Karpas-422 (cell line): ENCODE measurements around the gene EIF3A. TPM values are rescaled to one million over a fixed set of nuclear protein-coding genes. Genes with fewer than 3 reads are reported as not detected.

Source experiments
- DNase-seq: peaks from one replicate; pipeline ENCODE4 v3.0.0-alpha.2; 2015
- H2AFZ ChIP-seq: fragments of 200-600 bp; sonication (generic); 2 replicates; pipeline ENCODE4 v1.6.1; 2014; ENCODE audit warnings: antibody characterized with exemption, low read length, mixed read lengths
- H3K27ac ChIP-seq: fragments of 200-600 bp; sonication (generic); 2 replicates; pipeline ENCODE4 v1.5.1; 2014; ENCODE audit warnings: mild to moderate bottlenecking, low read length, moderate library complexity
- H3K27me3 ChIP-seq: fragments of 200-600 bp; sonication (generic); 2 replicates; pipeline ENCODE4 v1.6.1; 2014; ENCODE audit warnings: low read length, mixed read lengths
- H3K36me3 ChIP-seq: fragments of 200-600 bp; sonication (generic); 2 replicates; pipeline ENCODE4 v1.6.1; 2014; ENCODE audit warnings: low read length, mixed read lengths; ENCODE audit not compliant: insufficient read depth
- H3K4me1 ChIP-seq: fragments of 200-600 bp; sonication (generic); 2 replicates; pipeline ENCODE4 v1.6.1; 2014; ENCODE audit warnings: mild to moderate bottlenecking, low read length, mixed read lengths
- H3K4me2 ChIP-seq: fragments of 200-600 bp; sonication (generic); 2 replicates; pipeline ENCODE4 v1.6.1; 2014; ENCODE audit warnings: low read length, low read depth, mild to moderate bottlenecking; ENCODE audit not compliant: poor library complexity, severe bottlenecking
- H3K4me3 ChIP-seq: fragments of 200-600 bp; sonication (generic); 2 replicates; pipeline ENCODE4 v1.5.1; 2014; ENCODE audit warnings: mild to moderate bottlenecking, antibody characterized with exemption, low read length, mixed read lengths
- H3K79me2 ChIP-seq: fragments of 200-600 bp; sonication (generic); 2 replicates; pipeline ENCODE4 v1.6.1; 2014; ENCODE audit warnings: mild to moderate bottlenecking, low read length, mixed read lengths
- H3K9ac ChIP-seq: fragments of 200-600 bp; sonication (generic); 2 replicates; pipeline ENCODE4 v1.6.0; 2014; ENCODE audit warnings: low read length
- H3K9me2 ChIP-seq: fragments of 200-600 bp; sonication (generic), shearing (Covaris generic); replicated peaks from 2 replicates; pipeline ENCODE4 v1.6.0; 2014; ENCODE audit warnings: mild to moderate bottlenecking, low read length, moderate library complexity; ENCODE audit not compliant: insufficient read depth
- H3K9me3 ChIP-seq: fragments of 300-700, 200-600 bp; sonication (generic); 2 replicates; pipeline ENCODE4 v1.6.1; 2014; ENCODE audit warnings: low read length, mixed read lengths
- H4K20me1 ChIP-seq: fragments of 200-600 bp; sonication (generic); 2 replicates; pipeline ENCODE4 v1.6.1; 2014; ENCODE audit warnings: mild to moderate bottlenecking, antibody characterized with exemption, low read length, low read depth; ENCODE audit not compliant: insufficient read depth
- total RNA-seq: library from RNA; depleted of rRNA; stranded (reverse); fragments of >200 nt; shearing (Covaris generic); gene quantifications from 2 replicates; pipeline ENCODE4 v1.2.3, GENCODE V29; 2014; ENCODE audit warnings: low replicate concordance

EIF3A gene
- total RNA-seq, 1 experiment from 2014 or later = 92.1 TPM

- Histone ChIP-seq H3K79me2 (no peaks in the 10 kb centered on the region), H3K27ac (no peak overlapping the region), H3K9me2 (no peaks in the 10 kb centered on the region), H4K20me1 (no peaks in the 10 kb centered on the region), H3K27me3 (no peaks in the 10 kb centered on the region; the same call in 1 of the 2 replicates), H2AFZ (no peak overlapping the region), H3K36me3 (no peaks in the 10 kb centered on the region), H3K4me1 (peaks cover 8% of the 10 kb centered on the region; the same call in 1 of the 2 replicates), H3K9ac (no peak overlapping the region), H3K4me2 (no peak overlapping the region), H3K9me3 (no peaks in the 10 kb centered on the region), H3K4me3 (no peak overlapping the region)
- no peak for DNase-seq
Measured at GRCh38 chr10:119095640-119096039, 15.0 kb upstream of the EIF3A start.

GRCh38 chr10:119090968-119091367, 10.4 kb upstream of the EIF3A start:
- Histone ChIP-seq H3K9me3 (no peaks in the 10 kb centered on the region), H3K27ac (no peak overlapping the region), H3K4me2 (no peak overlapping the region), H3K9ac (no peak overlapping the region), H3K9me2 (no peaks in the 10 kb centered on the region), H3K36me3 (no peaks in the 10 kb centered on the region), H3K4me3 (no peak overlapping the region), H4K20me1 (no peaks in the 10 kb centered on the region), H3K4me1 (peaks cover 36% of the 10 kb centered on the region), H3K27me3 (no peaks in the 10 kb centered on the region; the same call in 1 of the 2 replicates), H2AFZ (0 out of 2 replicates have a peak overlapping the region, but pooled peaks have one; percentile 58), H3K79me2 (no peaks in the 10 kb centered on the region)
- DNase-seq = no peak

GRCh38 chr10:119090026-119090795, 9.6 kb upstream of the EIF3A start:
- no peak overlapping the region for H3K9ac ChIP-seq
- H3K4me1 ChIP-seq = peaks cover 43% of the 10 kb centered on the region
- H3K27ac ChIP-seq = no peak overlapping the region

GRCh38 chr10:119087271-119087882, 6.8 kb upstream of the EIF3A start:
- Histone ChIP-seq H3K9ac (peak overlapping the region; percentile 55), H4K20me1 (no peaks in the 10 kb centered on the region), H3K9me2 (no peaks in the 10 kb centered on the region), H3K4me2 (peak overlapping the region; percentile 64), H3K27me3 (no peaks in the 10 kb centered on the region; the same call in 1 of the 2 replicates), H3K79me2 (no peaks in the 10 kb centered on the region), H3K9me3 (no peaks in the 10 kb centered on the region), H3K4me3 (peak overlapping the region; percentile 30; the same call in 1 of the 2 replicates), H2AFZ (peak overlapping the region; percentile 71; the same call in 1 of the 2 replicates), H3K36me3 (no peaks in the 10 kb centered on the region), H3K4me1 (peaks cover 46% of the 10 kb centered on the region), H3K27ac (peak overlapping the region; percentile 85)
- peak; percentile 82 for DNase-seq

More at GRCh38 chr10:119090026-119090795, 9.6 kb upstream of the EIF3A start:
- Histone ChIP-seq H2AFZ (0 out of 2 replicates have a peak overlapping the region, but pooled peaks have one; percentile 58), H3K4me2 (no peak overlapping the region), H3K4me3 (no peak overlapping the region), H3K9me2 (no peaks in the 10 kb centered on the region), H3K9me3 (no peaks in the 10 kb centered on the region), H3K79me2 (no peaks in the 10 kb centered on the region), H3K36me3 (no peaks in the 10 kb centered on the region), H3K27me3 (no peaks in the 10 kb centered on the region; the same call in 1 of the 2 replicates), H4K20me1 (no peaks in the 10 kb centered on the region)
- no peak for DNase-seq

- H3K9me3 ChIP-seq = no peaks in the 10 kb centered on the region
- peaks cover under 1% of the 10 kb centered on the region; the same call in 1 of the 2 replicates for H4K20me1 ChIP-seq
- no peaks in the 10 kb centered on the region for H3K27me3 ChIP-seq
- H3K4me2 ChIP-seq = no peak overlapping the region
- no peak overlapping the region for H3K9ac ChIP-seq
- H3K79me2 ChIP-seq = peaks cover 13% of the 10 kb centered on the region
- peaks cover under 1% of the 10 kb centered on the region; the same call in 1 of the 2 replicates for H3K36me3 ChIP-seq
- H3K4me3 ChIP-seq = no peak overlapping the region
- no peak overlapping the region for H2AFZ ChIP-seq
- peak overlapping the region; percentile 85; the same call in 1 of the 2 replicates for H3K27ac ChIP-seq
- H3K4me1 ChIP-seq = peaks cover 46% of the 10 kb centered on the region
- no peak for DNase-seq
- no peaks in the 10 kb centered on the region for H3K9me2 ChIP-seq
Measured at GRCh38 chr10:119084896-119085295, 4.3 kb upstream of the EIF3A start.

GRCh38 chr10:119079599-119080520, 757 bp downstream of the EIF3A start:
- Histone ChIP-seq H3K79me2 (peaks cover 60% of the 10 kb centered on the region), H3K4me2 (peak overlapping the region; percentile 91), H2AFZ (no peak overlapping the region), H3K9me3 (no peaks in the 10 kb centered on the region), H3K9ac (peak overlapping the region; percentile 97), H3K4me1 (peaks cover 40% of the 10 kb centered on the region), H3K27me3 (no peaks in the 10 kb centered on the region), H3K9me2 (no peaks in the 10 kb centered on the region), H3K4me3 (peak overlapping the region; percentile 92), H3K27ac (peak overlapping the region; percentile 90), H4K20me1 (peaks cover 46% of the 10 kb centered on the region), H3K36me3 (peaks cover 25% of the 10 kb centered on the region)
- peak; percentile 86 for DNase-seq

GRCh38 chr10:119078422-119079179, 2.0 kb downstream of the EIF3A start:
- peak overlapping the region; percentile 92 for H3K4me3 ChIP-seq
- no peaks in the 10 kb centered on the region for H3K9me2 ChIP-seq

More at GRCh38 chr10:119078422-119079179, 2.0 kb downstream of the EIF3A start:
- Histone ChIP-seq H2AFZ (no peak overlapping the region), H3K4me1 (peaks cover 34% of the 10 kb centered on the region), H3K9ac (peak overlapping the region; percentile 97), H3K79me2 (peaks cover 72% of the 10 kb centered on the region), H3K36me3 (peaks cover 30% of the 10 kb centered on the region), H3K9me3 (no peaks in the 10 kb centered on the region), H3K4me2 (peak overlapping the region; percentile 91), H3K27ac (peak overlapping the region; percentile 90), H3K27me3 (no peaks in the 10 kb centered on the region), H4K20me1 (peaks cover 51% of the 10 kb centered on the region)
- no peak for DNase-seq
